ENCODE results near the gene RPL13. TPM values are rescaled to one million over a fixed set of nuclear protein-coding genes. Genes with fewer than 3 reads are reported as not detected.

RPL13 gene
- total and polyA plus RNA-seq, 10 of the 15 experiments (the other 5 are each of a cell fraction or from before 2014, with no cell fraction given), result 386 to 9,428 (median 2,486) TPM

DNA sequence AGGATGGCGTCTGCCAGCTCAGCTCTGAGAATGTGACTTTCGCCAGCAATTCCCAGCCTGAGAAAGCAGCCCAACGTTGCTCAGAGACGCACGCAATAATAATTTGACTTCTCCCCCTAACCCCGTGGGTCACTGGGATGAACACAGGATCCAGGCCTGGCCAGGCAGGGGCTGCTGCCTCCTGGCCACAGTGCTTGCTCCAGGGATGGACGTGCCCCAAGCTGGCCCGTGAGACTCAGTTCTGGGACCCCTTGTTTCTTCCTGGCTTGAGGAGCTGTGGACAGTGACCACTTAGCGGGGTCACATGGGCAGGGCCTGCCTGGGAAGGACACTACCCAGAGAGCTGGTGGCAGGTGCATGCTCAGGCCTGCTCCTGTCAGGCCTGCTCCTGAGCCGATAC lies 39.4 kb downstream of the RPL13 start:
- ChIA-PET POLR2A (no interaction called here), SMC1A (ENCODE audit: uncharacterized antibody, unreplicated experiment) (no interaction called here), RAD21 (ENCODE audit: unreplicated experiment) (interaction anchor here (1.0 to 1.4 kb wide), 2 partner anchors 41 to 100 kb away, joined by 3 to 5 read pairs; no protein-coding TSS in a partner anchor), CTCF (interaction anchor here (1.0 to 2.0 kb wide), 5 partner anchors 25 to 264 kb away, joined by 3 to 6 read pairs (median 4); partner anchors contain the start of gene CPNE7)
- Histone ChIP-seq H4K20me1 (ENCODE audit: control insufficient read depth, insufficient read depth) (no peaks in the 10 kb centered on the region), H3K79me2 (ENCODE audit: control insufficient read depth, insufficient read depth, low read length) (no peaks in the 10 kb centered on the region), H3K27me3 (replicated peaks in 1 of 2; ENCODE audit: control insufficient read depth in 2 of 2, insufficient read depth in 2 of 2, low read length in 1 of 2) (no peaks in the 10 kb centered on the region), H3K4me3 (no peak overlapping the region), H3K36me3 (ENCODE audit: control insufficient read depth in 2 of 2, insufficient read depth in 2 of 2, low read length in 1 of 2) (no peaks in the 10 kb centered on the region; a peak in 1 of 4 replicates), H3K9ac (ENCODE audit: control insufficient read depth, insufficient read depth, low read length) (no peak overlapping the region), H3K4me1 (ENCODE audit: control insufficient read depth, insufficient read depth, low read length) (no peaks in the 10 kb centered on the region), H2AFZ (ENCODE audit: control insufficient read depth, low read depth, low read length) (no peak overlapping the region), H3K9me3 (replicated peaks; ENCODE audit: control insufficient read depth, insufficient read depth, low read length) (no peaks in the 10 kb centered on the region), H3K27ac (ENCODE audit: control insufficient read depth, insufficient read depth) (no peak overlapping the region), H3K4me2 (ENCODE audit: control insufficient read depth, insufficient read depth) (no peak overlapping the region)
- no TSS peak for BruUV-seq (replicated peaks)
- ATAC-seq (no peak), DNase-seq (ENCODE audit: low read depth, low spot score) (no peak), FAIRE-seq (no peak)
- in situ Hi-C loops (cut with MboI), result no loop called here
- WGBS (ENCODE audit: insufficient coverage, insufficient replicate concordance, low lambda C conversion rate, missing lambda C conversion rate), result 75% methylated on average over 10 of the region's 10 CpGs
- intact Hi-C loops (cut with micrococcal nuclease; ENCODE audit: unreplicated experiment), result no loop called here
- no peak for TF ChIP-seq MYB (IDR thresholded peaks at IDR 0.05; ENCODE audit: borderline replicate concordance, low read depth, low read length)
- no peak for TF ChIP-seq BHLHE40 (IDR thresholded peaks at IDR 0.05; ENCODE audit: borderline replicate concordance in 1 of 2, low read depth in 2 of 2, low read length in 1 of 2)
- TF ChIP-seq, protein P1, sequence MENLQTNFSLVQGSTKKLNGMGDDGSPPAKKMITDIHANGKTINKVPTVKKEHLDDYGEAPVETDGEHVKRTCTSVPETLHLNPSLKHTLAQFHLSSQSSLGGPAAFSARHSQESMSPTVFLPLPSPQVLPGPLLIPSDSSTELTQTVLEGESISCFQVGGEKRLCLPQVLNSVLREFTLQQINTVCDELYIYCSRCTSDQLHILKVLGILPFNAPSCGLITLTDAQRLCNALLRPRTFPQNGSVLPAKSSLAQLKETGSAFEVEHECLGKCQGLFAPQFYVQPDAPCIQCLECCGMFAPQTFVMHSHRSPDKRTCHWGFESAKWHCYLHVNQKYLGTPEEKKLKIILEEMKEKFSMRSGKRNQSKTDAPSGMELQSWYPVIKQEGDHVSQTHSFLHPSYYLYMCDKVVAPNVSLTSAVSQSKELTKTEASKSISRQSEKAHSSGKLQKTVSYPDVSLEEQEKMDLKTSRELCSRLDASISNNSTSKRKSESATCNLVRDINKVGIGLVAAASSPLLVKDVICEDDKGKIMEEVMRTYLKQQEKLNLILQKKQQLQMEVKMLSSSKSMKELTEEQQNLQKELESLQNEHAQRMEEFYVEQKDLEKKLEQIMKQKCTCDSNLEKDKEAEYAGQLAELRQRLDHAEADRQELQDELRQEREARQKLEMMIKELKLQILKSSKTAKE (IDR thresholded peaks at IDR 0.05; ENCODE audit: low read depth, poor library complexity, severe bottlenecking), result no peak
- TF ChIP-seq CEBPB (IDR thresholded peaks at IDR 0.05; ENCODE audit: borderline replicate concordance in 1 of 2, low read depth in 2 of 2, low read length in 2 of 2), result no peak
- TF ChIP-seq HCFC1 (IDR thresholded peaks at IDR 0.05; ENCODE audit: low read length), result no peak
- TF ChIP-seq, protein P2, sequence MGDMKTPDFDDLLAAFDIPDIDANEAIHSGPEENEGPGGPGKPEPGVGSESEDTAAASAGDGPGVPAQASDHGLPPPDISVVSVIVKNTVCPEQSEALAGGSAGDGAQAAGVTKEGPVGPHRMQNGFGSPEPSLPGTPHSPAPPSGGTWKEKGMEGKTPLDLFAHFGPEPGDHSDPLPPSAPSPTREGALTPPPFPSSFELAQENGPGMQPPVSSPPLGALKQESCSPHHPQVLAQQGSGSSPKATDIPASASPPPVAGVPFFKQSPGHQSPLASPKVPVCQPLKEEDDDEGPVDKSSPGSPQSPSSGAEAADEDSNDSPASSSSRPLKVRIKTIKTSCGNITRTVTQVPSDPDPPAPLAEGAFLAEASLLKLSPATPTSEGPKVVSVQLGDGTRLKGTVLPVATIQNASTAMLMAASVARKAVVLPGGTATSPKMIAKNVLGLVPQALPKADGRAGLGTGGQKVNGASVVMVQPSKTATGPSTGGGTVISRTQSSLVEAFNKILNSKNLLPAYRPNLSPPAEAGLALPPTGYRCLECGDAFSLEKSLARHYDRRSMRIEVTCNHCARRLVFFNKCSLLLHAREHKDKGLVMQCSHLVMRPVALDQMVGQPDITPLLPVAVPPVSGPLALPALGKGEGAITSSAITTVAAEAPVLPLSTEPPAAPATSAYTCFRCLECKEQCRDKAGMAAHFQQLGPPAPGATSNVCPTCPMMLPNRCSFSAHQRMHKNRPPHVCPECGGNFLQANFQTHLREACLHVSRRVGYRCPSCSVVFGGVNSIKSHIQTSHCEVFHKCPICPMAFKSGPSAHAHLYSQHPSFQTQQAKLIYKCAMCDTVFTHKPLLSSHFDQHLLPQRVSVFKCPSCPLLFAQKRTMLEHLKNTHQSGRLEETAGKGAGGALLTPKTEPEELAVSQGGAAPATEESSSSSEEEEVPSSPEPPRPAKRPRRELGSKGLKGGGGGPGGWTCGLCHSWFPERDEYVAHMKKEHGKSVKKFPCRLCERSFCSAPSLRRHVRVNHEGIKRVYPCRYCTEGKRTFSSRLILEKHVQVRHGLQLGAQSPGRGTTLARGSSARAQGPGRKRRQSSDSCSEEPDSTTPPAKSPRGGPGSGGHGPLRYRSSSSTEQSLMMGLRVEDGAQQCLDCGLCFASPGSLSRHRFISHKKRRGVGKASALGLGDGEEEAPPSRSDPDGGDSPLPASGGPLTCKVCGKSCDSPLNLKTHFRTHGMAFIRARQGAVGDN (IDR thresholded peaks at IDR 0.05), result no peak
- no peak for TF ChIP-seq SREBF1 (IDR thresholded peaks at IDR 0.05; ENCODE audit: low read length)
- TF ChIP-seq RAD21 (IDR thresholded peaks at IDR 0.05; ENCODE audit: insufficient read depth, low read depth, low read length), result no peak
- no peak for TF ChIP-seq STAT1 (conservative IDR thresholded peaks at IDR 0.05)
- TF ChIP-seq POLR2AphosphoS2 (IDR thresholded peaks at IDR 0.05; ENCODE audit: low read depth, low read length), result no peak
- TF ChIP-seq, protein P3, sequence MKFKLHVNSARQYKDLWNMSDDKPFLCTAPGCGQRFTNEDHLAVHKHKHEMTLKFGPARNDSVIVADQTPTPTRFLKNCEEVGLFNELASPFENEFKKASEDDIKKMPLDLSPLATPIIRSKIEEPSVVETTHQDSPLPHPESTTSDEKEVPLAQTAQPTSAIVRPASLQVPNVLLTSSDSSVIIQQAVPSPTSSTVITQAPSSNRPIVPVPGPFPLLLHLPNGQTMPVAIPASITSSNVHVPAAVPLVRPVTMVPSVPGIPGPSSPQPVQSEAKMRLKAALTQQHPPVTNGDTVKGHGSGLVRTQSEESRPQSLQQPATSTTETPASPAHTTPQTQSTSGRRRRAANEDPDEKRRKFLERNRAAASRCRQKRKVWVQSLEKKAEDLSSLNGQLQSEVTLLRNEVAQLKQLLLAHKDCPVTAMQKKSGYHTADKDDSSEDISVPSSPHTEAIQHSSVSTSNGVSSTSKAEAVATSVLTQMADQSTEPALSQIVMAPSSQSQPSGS (IDR thresholded peaks at IDR 0.05; ENCODE audit: low read length), result no peak
